ENCODE data around the gene PAX7. TPM values are rescaled to one million over a fixed set of nuclear protein-coding genes. Genes with fewer than 3 reads are reported as not detected.

PAX7 gene
- total RNA-seq, 1 experiment from 2014 or later = 0.15 TPM

GRCh38 chr1:18740617-18741016 is 110.0 kb downstream of the PAX7 start:
- H3K18ac ChIP-seq (ENCODE audit: insufficient read length, low read depth, low read length) = no peak overlapping the region
- Mint-ChIP-seq H3K4me1 (peaks cover 0 to 10% of the 10 kb centered on the region in 2 experiments; a peak in 2 of 4 replicates), H3K4me3 (no peak overlapping the region), H3K9me3 (no peaks in the 10 kb centered on the region; a peak in 2 of 5 replicates), H3K27ac (no peak overlapping the region), H3K27me3 (ENCODE audit: low read depth) (peaks cover 49% of the 10 kb centered on the region), H3K36me3 (ENCODE audit: insufficient read depth in 1 of 3, low read depth in 3 of 3) (no peaks in the 10 kb centered on the region)
- H4K91ac ChIP-seq (ENCODE audit: insufficient read length, low read depth, low read length) = no peak overlapping the region
- H3K79me1 ChIP-seq (ENCODE audit: insufficient read depth, low read depth, low read length, poor library complexity, severe bottlenecking) = no peaks in the 10 kb centered on the region
- no peak overlapping the region for H2BK15ac ChIP-seq (ENCODE audit: low read depth, low read length)
- no peak overlapping the region for H2BK120ac ChIP-seq (ENCODE audit: low read depth, low read length, poor library complexity, severe bottlenecking)
- H3K4ac ChIP-seq (ENCODE audit: low read depth, low read length) = no peak overlapping the region
- H2BK12ac ChIP-seq (ENCODE audit: insufficient read length, low read depth, low read length) = no peak overlapping the region
- H3K14ac ChIP-seq (ENCODE audit: insufficient read depth, low read length) = no peak overlapping the region
- no peak overlapping the region for H3K9ac ChIP-seq (ENCODE audit: extremely low read depth, insufficient read length, low read length)
- TF ChIP-seq, protein P1, sequence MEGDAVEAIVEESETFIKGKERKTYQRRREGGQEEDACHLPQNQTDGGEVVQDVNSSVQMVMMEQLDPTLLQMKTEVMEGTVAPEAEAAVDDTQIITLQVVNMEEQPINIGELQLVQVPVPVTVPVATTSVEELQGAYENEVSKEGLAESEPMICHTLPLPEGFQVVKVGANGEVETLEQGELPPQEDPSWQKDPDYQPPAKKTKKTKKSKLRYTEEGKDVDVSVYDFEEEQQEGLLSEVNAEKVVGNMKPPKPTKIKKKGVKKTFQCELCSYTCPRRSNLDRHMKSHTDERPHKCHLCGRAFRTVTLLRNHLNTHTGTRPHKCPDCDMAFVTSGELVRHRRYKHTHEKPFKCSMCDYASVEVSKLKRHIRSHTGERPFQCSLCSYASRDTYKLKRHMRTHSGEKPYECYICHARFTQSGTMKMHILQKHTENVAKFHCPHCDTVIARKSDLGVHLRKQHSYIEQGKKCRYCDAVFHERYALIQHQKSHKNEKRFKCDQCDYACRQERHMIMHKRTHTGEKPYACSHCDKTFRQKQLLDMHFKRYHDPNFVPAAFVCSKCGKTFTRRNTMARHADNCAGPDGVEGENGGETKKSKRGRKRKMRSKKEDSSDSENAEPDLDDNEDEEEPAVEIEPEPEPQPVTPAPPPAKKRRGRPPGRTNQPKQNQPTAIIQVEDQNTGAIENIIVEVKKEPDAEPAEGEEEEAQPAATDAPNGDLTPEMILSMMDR (conservative IDR thresholded peaks at IDR 0.05) = no peak
- H3K23ac ChIP-seq (ENCODE audit: insufficient read length, low read depth, low read length) = no peak overlapping the region
- H3K23me2 ChIP-seq (ENCODE audit: insufficient read length, low read depth, low read length, poor library complexity, severe bottlenecking) = no peaks in the 10 kb centered on the region
- no peaks in the 10 kb centered on the region for H3K4me1 ChIP-seq (ENCODE audit: insufficient read depth, low read length)
- no peak overlapping the region for H3T11ph ChIP-seq (ENCODE audit: low read length)
- H4K20me1 ChIP-seq (ENCODE audit: control insufficient read depth, insufficient read depth, insufficient read length) = peaks cover 2% of the 10 kb centered on the region
- no peak overlapping the region for H2BK20ac ChIP-seq (ENCODE audit: low read depth, low read length, poor library complexity, severe bottlenecking)
- H3K27ac ChIP-seq (ENCODE audit: insufficient read length, low read depth, low read length) = no peak overlapping the region
- no peak overlapping the region for H2BK5ac ChIP-seq (ENCODE audit: insufficient read length, low read length)
- H4K5ac ChIP-seq (ENCODE audit: insufficient read length, low read depth, low read length) = no peak overlapping the region
- WGBS (ENCODE audit: extremely low coverage, insufficient read length, low lambda C conversion rate) = no CpG with 5 or more reads among the region's 1 CpG
- H4K8ac ChIP-seq (replicated peaks; ENCODE audit: insufficient read length, low read depth, low read length) = no peak overlapping the region
- H2AK5ac ChIP-seq (ENCODE audit: insufficient read length, low read length) = no peak overlapping the region
- no peak overlapping the region for H3K4me2 ChIP-seq (ENCODE audit: insufficient read depth, insufficient read length, low read length)
- H3K9me3 ChIP-seq (ENCODE audit: control insufficient read depth, low read depth, low read length) = no peaks in the 10 kb centered on the region
- no peaks in the 10 kb centered on the region for H3K79me2 ChIP-seq (ENCODE audit: insufficient read depth, low read length)
- H3K56ac ChIP-seq (ENCODE audit: insufficient read length, low read depth, low read length) = no peak overlapping the region
- DNase-seq = no peak
- 0 out of 2 replicates have a peak, but pooled peaks cover 3% of the 10 kb centered on the region for H3K27me3 ChIP-seq (ENCODE audit: insufficient read depth, low read length)
- no peak overlapping the region for H2AFZ ChIP-seq (ENCODE audit: low read length)

All from H9 (cell line).